C4-2B (cell line): Measurements from ENCODE around the gene ZNF610.

Source experiments
- ZFX ChIP-seq: fragments of 450-650 bp; IDR thresholded peaks from 2 replicates; pipeline ENCODE4 v1.6.1; 2017
- TF ChIP-seq, protein P1 (sequence below): fragments of 450-650 bp; conservative IDR thresholded peaks from 2 replicates; pipeline ENCODE4 v1.5.1; 2017; ENCODE audit warnings: mild to moderate bottlenecking

DNA sequence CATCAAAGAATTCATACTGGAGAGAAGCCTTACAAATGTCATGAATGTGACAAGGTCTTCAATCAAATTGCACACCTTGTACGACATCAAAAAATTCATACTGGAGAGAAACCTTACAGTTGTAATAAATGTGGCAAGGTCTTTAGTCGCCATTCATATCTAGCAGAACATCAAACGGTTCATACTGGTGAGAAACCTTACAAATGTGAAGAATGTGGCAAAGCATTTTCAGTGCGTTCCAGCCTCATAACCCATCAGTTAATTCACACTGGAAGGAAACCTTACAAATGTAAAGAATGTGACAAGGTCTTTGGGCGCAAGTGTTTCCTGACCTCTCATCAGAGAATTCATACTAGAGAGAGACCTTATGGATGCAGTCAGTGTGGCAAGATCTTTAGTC, 79.7 kb downstream of the ZNF610 start:
- TF ChIP-seq, protein P1, sequence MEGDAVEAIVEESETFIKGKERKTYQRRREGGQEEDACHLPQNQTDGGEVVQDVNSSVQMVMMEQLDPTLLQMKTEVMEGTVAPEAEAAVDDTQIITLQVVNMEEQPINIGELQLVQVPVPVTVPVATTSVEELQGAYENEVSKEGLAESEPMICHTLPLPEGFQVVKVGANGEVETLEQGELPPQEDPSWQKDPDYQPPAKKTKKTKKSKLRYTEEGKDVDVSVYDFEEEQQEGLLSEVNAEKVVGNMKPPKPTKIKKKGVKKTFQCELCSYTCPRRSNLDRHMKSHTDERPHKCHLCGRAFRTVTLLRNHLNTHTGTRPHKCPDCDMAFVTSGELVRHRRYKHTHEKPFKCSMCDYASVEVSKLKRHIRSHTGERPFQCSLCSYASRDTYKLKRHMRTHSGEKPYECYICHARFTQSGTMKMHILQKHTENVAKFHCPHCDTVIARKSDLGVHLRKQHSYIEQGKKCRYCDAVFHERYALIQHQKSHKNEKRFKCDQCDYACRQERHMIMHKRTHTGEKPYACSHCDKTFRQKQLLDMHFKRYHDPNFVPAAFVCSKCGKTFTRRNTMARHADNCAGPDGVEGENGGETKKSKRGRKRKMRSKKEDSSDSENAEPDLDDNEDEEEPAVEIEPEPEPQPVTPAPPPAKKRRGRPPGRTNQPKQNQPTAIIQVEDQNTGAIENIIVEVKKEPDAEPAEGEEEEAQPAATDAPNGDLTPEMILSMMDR, result no peak
- no peak for TF ChIP-seq ZFX
